ENCODE measurements around the gene MTSS2.

MTSS2 gene

GRCh38 chr16:70685938-70686375, at the start of gene MTSS2:
TSS of gene MTSS2 (minus strand) at chr16:70686053. CDS start at chr16:70685791, 262 bp downstream.
- Mint-ChIP-seq H3K27ac (ENCODE audit: low read depth) (no peak within 1 kb of the TSS), H3K27me3 (no peaks in the 10 kb centered on the region), H3K36me3 (ENCODE audit: insufficient read depth) (peaks cover 3% of the 10 kb centered on the region), H3K4me3 (peak within 1 kb of the TSS; percentile 45), H3K9me3 (no peaks in the 10 kb centered on the region), H3K4me1 (no peaks in the 10 kb centered on the region)
- ATAC-seq (replicated peaks; ENCODE audit: extremely low read depth, poor library complexity, severe bottlenecking) (no peak), DNase-seq (ENCODE audit: low spot score in 2 of 2) (no peak)

- DNase-seq (ENCODE audit: low spot score in 2 of 2) = no peak
- Mint-ChIP-seq H3K27ac (ENCODE audit: low read depth) (peak overlapping the region; percentile 64), H3K36me3 (ENCODE audit: insufficient read depth) (peaks cover 7% of the 10 kb centered on the region), H3K27me3 (no peaks in the 10 kb centered on the region), H3K4me3 (no peak overlapping the region), H3K9me3 (no peaks in the 10 kb centered on the region), H3K4me1 (peaks cover 27% of the 10 kb centered on the region)
- ATAC-seq (replicated peaks; ENCODE audit: extremely low read depth, poor library complexity, severe bottlenecking) = no peak
These were observed 49.5 kb upstream of the MTSS2 start for GRCh38 chr16:70735141-70735979.

- Mint-ChIP-seq H3K27me3 (no peaks in the 10 kb centered on the region), H3K36me3 (ENCODE audit: insufficient read depth) (peaks cover 9% of the 10 kb centered on the region), H3K4me3 (no peak overlapping the region), H3K4me1 (peaks cover 28% of the 10 kb centered on the region), H3K9me3 (no peaks in the 10 kb centered on the region), H3K27ac (ENCODE audit: low read depth) (peak overlapping the region; percentile 64)
- no peak for ATAC-seq (replicated peaks; ENCODE audit: extremely low read depth, poor library complexity, severe bottlenecking)
- DNase-seq (ENCODE audit: low spot score in 2 of 2) = no peak
These were observed 48.8 kb upstream of the MTSS2 start for GRCh38 chr16:70734522-70735095.

- peaks cover 8% of the 10 kb centered on the region for H3K36me3 Mint-ChIP-seq (ENCODE audit: insufficient read depth)
- H3K27me3 Mint-ChIP-seq = no peaks in the 10 kb centered on the region
- no peaks in the 10 kb centered on the region for H3K9me3 Mint-ChIP-seq
- peaks cover 5% of the 10 kb centered on the region for H3K4me1 Mint-ChIP-seq
- ATAC-seq (replicated peaks; ENCODE audit: extremely low read depth, poor library complexity, severe bottlenecking) (no peak), DNase-seq (ENCODE audit: low spot score in 2 of 2) (no peak)
- no peak overlapping the region for H3K27ac Mint-ChIP-seq (ENCODE audit: low read depth)
- no peak overlapping the region for H3K4me3 Mint-ChIP-seq
These were observed 45.1 kb upstream of the MTSS2 start for GRCh38 chr16:70730944-70731343.

- DNase-seq (ENCODE audit: low spot score in 2 of 2) (no peak), ATAC-seq (replicated peaks; ENCODE audit: extremely low read depth, poor library complexity, severe bottlenecking) (no peak)
- H3K4me3 Mint-ChIP-seq = no peak overlapping the region
- no peaks in the 10 kb centered on the region for H3K27me3 Mint-ChIP-seq
- H3K27ac Mint-ChIP-seq (ENCODE audit: low read depth) = no peak overlapping the region
- H3K9me3 Mint-ChIP-seq = no peaks in the 10 kb centered on the region
- peaks cover 8% of the 10 kb centered on the region for H3K36me3 Mint-ChIP-seq (ENCODE audit: insufficient read depth)
- peaks cover 5% of the 10 kb centered on the region for H3K4me1 Mint-ChIP-seq
These were observed 44.2 kb upstream of the MTSS2 start for GRCh38 chr16:70730031-70730430.

GRCh38 chr16:70729292-70729691, 43.4 kb upstream of the MTSS2 start:
- no peak for ATAC-seq (replicated peaks; ENCODE audit: extremely low read depth, poor library complexity, severe bottlenecking)

GRCh38 chr16:70728150-70728549, 42.3 kb upstream of the MTSS2 start:
- Mint-ChIP-seq H3K36me3 (ENCODE audit: insufficient read depth) (peaks cover 10% of the 10 kb centered on the region), H3K27ac (ENCODE audit: low read depth) (no peak overlapping the region), H3K9me3 (no peaks in the 10 kb centered on the region), H3K4me3 (no peak overlapping the region), H3K4me1 (peaks cover 5% of the 10 kb centered on the region), H3K27me3 (no peaks in the 10 kb centered on the region)
- no peak for DNase-seq (ENCODE audit: low spot score in 2 of 2)
- ATAC-seq (replicated peaks; ENCODE audit: extremely low read depth, poor library complexity, severe bottlenecking) = no peak

More at GRCh38 chr16:70729292-70729691, 43.4 kb upstream of the MTSS2 start:
- H3K9me3 Mint-ChIP-seq = no peaks in the 10 kb centered on the region
- no peak for DNase-seq (ENCODE audit: low spot score in 2 of 2)
- peaks cover 10% of the 10 kb centered on the region for H3K36me3 Mint-ChIP-seq (ENCODE audit: insufficient read depth)
- peaks cover 5% of the 10 kb centered on the region for H3K4me1 Mint-ChIP-seq
- no peaks in the 10 kb centered on the region for H3K27me3 Mint-ChIP-seq
- no peak overlapping the region for H3K4me3 Mint-ChIP-seq
- no peak overlapping the region for H3K27ac Mint-ChIP-seq (ENCODE audit: low read depth)

- no peak overlapping the region for H3K27ac Mint-ChIP-seq (ENCODE audit: low read depth)
- H3K9me3 Mint-ChIP-seq = no peaks in the 10 kb centered on the region
- H3K4me3 Mint-ChIP-seq = no peak overlapping the region
- ATAC-seq (replicated peaks; ENCODE audit: extremely low read depth, poor library complexity, severe bottlenecking) = no peak
- DNase-seq (ENCODE audit: low spot score in 2 of 2) = no peak
- peaks cover 5% of the 10 kb centered on the region for H3K4me1 Mint-ChIP-seq
- no peaks in the 10 kb centered on the region for H3K27me3 Mint-ChIP-seq
- H3K36me3 Mint-ChIP-seq (ENCODE audit: insufficient read depth) = peaks cover 12% of the 10 kb centered on the region
These were observed 41.1 kb upstream of the MTSS2 start for GRCh38 chr16:70726892-70727361.

GRCh38 chr16:70725912-70726828, 40.3 kb upstream of the MTSS2 start:
- Mint-ChIP-seq H3K9me3 (no peaks in the 10 kb centered on the region), H3K27me3 (no peaks in the 10 kb centered on the region), H3K36me3 (ENCODE audit: insufficient read depth) (peaks cover 12% of the 10 kb centered on the region), H3K27ac (ENCODE audit: low read depth) (no peak overlapping the region), H3K4me1 (peaks cover 5% of the 10 kb centered on the region), H3K4me3 (no peak overlapping the region)
- no peak for ATAC-seq (replicated peaks; ENCODE audit: extremely low read depth, poor library complexity, severe bottlenecking)
- DNase-seq (ENCODE audit: low spot score in 2 of 2) = no peak

GRCh38 chr16:70725024-70725911, 39.4 kb upstream of the MTSS2 start:
- ATAC-seq (replicated peaks; ENCODE audit: extremely low read depth, poor library complexity, severe bottlenecking) = no peak
- peaks cover 9% of the 10 kb centered on the region for H3K36me3 Mint-ChIP-seq (ENCODE audit: insufficient read depth)
- no peak for DNase-seq (ENCODE audit: low spot score in 2 of 2)
- H3K27me3 Mint-ChIP-seq = no peaks in the 10 kb centered on the region
- no peak overlapping the region for H3K4me3 Mint-ChIP-seq
- no peaks in the 10 kb centered on the region for H3K9me3 Mint-ChIP-seq
- peaks cover 5% of the 10 kb centered on the region for H3K4me1 Mint-ChIP-seq
- no peak overlapping the region for H3K27ac Mint-ChIP-seq (ENCODE audit: low read depth)

- Mint-ChIP-seq H3K27ac (ENCODE audit: low read depth) (no peak overlapping the region), H3K4me3 (no peak overlapping the region), H3K36me3 (ENCODE audit: insufficient read depth) (peaks cover 6% of the 10 kb centered on the region), H3K27me3 (no peaks in the 10 kb centered on the region), H3K9me3 (no peaks in the 10 kb centered on the region), H3K4me1 (peaks cover 2% of the 10 kb centered on the region)
- no peak for ATAC-seq (replicated peaks; ENCODE audit: extremely low read depth, poor library complexity, severe bottlenecking)
- no peak for DNase-seq (ENCODE audit: low spot score in 2 of 2)
These were observed 38.5 kb upstream of the MTSS2 start for GRCh38 chr16:70724146-70725023.
